ENCODE measurements around the gene ATP8B4. TPM values are rescaled to one million over a fixed set of nuclear protein-coding genes. Genes with fewer than 3 reads are reported as not detected.
"Not testable (repeated sequence)": the region's sequence is repeated elsewhere in the genome, so short reads cannot be mapped to it uniquely, and the experiment has no call there.

ATP8B4 gene
- total and polyA plus RNA-seq, 10 of the 15 experiments (the other 5 are each of a cell fraction or from before 2014, with no cell fraction given) = 0.02 to 0.94 (median 0.19) TPM

- TF ChIP-seq, protein P1, sequence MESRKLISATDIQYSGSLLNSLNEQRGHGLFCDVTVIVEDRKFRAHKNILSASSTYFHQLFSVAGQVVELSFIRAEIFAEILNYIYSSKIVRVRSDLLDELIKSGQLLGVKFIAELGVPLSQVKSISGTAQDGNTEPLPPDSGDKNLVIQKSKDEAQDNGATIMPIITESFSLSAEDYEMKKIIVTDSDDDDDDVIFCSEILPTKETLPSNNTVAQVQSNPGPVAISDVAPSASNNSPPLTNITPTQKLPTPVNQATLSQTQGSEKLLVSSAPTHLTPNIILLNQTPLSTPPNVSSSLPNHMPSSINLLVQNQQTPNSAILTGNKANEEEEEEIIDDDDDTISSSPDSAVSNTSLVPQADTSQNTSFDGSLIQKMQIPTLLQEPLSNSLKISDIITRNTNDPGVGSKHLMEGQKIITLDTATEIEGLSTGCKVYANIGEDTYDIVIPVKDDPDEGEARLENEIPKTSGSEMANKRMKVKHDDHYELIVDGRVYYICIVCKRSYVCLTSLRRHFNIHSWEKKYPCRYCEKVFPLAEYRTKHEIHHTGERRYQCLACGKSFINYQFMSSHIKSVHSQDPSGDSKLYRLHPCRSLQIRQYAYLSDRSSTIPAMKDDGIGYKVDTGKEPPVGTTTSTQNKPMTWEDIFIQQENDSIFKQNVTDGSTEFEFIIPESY (IDR thresholded peaks at IDR 0.05) = no peak
- TF ChIP-seq MTA3 (IDR thresholded peaks at IDR 0.05; ENCODE audit: borderline replicate concordance, low read length) (no peak), NR2C2 (IDR thresholded peaks at IDR 0.05; ENCODE audit: borderline replicate concordance, control insufficient read depth, insufficient read length, low read depth) (no peak)
- TF ChIP-seq, protein P2, sequence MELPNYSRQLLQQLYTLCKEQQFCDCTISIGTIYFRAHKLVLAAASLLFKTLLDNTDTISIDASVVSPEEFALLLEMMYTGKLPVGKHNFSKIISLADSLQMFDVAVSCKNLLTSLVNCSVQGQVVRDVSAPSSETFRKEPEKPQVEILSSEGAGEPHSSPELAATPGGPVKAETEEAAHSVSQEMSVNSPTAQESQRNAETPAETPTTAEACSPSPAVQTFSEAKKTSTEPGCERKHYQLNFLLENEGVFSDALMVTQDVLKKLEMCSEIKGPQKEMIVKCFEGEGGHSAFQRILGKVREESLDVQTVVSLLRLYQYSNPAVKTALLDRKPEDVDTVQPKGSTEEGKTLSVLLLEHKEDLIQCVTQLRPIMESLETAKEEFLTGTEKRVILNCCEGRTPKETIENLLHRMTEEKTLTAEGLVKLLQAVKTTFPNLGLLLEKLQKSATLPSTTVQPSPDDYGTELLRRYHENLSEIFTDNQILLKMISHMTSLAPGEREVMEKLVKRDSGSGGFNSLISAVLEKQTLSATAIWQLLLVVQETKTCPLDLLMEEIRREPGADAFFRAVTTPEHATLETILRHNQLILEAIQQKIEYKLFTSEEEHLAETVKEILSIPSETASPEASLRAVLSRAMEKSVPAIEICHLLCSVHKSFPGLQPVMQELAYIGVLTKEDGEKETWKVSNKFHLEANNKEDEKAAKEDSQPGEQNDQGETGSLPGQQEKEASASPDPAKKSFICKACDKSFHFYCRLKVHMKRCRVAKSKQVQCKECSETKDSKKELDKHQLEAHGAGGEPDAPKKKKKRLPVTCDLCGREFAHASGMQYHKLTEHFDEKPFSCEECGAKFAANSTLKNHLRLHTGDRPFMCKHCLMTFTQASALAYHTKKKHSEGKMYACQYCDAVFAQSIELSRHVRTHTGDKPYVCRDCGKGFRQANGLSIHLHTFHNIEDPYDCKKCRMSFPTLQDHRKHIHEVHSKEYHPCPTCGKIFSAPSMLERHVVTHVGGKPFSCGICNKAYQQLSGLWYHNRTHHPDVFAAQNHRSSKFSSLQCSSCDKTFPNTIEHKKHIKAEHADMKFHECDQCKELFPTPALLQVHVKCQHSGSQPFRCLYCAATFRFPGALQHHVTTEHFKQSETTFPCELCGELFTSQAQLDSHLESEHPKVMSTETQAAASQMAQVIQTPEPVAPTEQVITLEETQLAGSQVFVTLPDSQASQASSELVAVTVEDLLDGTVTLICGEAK (IDR thresholded peaks at IDR 0.05; ENCODE audit: borderline replicate concordance) = no peak
Measured at GRCh38 chr15:50134524-50135024, 15.5 kb upstream of the ATP8B4 start (continued).

GRCh38 chr15:50132251-50132984 lies 13.4 kb upstream of the ATP8B4 start:
- in situ Hi-C loops (cut with MboI); H3K27me3 ChIP-seq (replicated peaks in 1 of 2; ENCODE audit: control insufficient read depth in 2 of 2, insufficient read depth in 2 of 2, low read length in 1 of 2); FAIRE-seq; RAD21 ChIA-PET (ENCODE audit: unreplicated experiment); intact Hi-C loops (cut with micrococcal nuclease; ENCODE audit: unreplicated experiment); H3K4me3 ChIP-seq; H3K79me2 ChIP-seq (ENCODE audit: control insufficient read depth, insufficient read depth, low read length); H2AFZ ChIP-seq (ENCODE audit: control insufficient read depth, low read depth, low read length); H3K9ac ChIP-seq (ENCODE audit: control insufficient read depth, insufficient read depth, low read length); H3K4me1 ChIP-seq (ENCODE audit: control insufficient read depth, insufficient read depth, low read length); CTCF ChIA-PET; H3K27ac ChIP-seq (ENCODE audit: control insufficient read depth, insufficient read depth); H3K9me3 ChIP-seq (replicated peaks; ENCODE audit: control insufficient read depth, insufficient read depth, low read length); H4K20me1 ChIP-seq (ENCODE audit: control insufficient read depth, insufficient read depth); H3K36me3 ChIP-seq (ENCODE audit: control insufficient read depth in 2 of 2, insufficient read depth in 2 of 2, low read length in 1 of 2); BruUV-seq (replicated peaks); POLR2A ChIA-PET; ATAC-seq; H3K4me2 ChIP-seq (ENCODE audit: control insufficient read depth, insufficient read depth); DNase-seq (ENCODE audit: low read depth, low spot score): not testable (repeated sequence)
- SMC1A ChIA-PET (ENCODE audit: uncharacterized antibody, unreplicated experiment) = interaction anchor here (1.5 kb wide), 1 partner anchor 896 kb away, joined by 5 read pairs; no protein-coding TSS in a partner anchor
- WGBS (ENCODE audit: insufficient coverage, insufficient replicate concordance, low lambda C conversion rate, missing lambda C conversion rate) = 77% methylated on average over 3 of the region's 3 CpGs

All from GM12878 (cell line).